Coronary artery (tissue), 2 donors: ENCODE data around the gene TMPRSS13.

ENCODE experiments used
- DNase-seq: peaks from one replicate; pipeline ENCODE4 v3.0.0-alpha.2; 2017; ENCODE audit warnings: low spot score
- H3K27ac ChIP-seq, 2 donors: fragments of 200-600 bp; sonication (generic); one replicate each; pipeline ENCODE4 v1.5.1; 2016 to 2019
- H3K4me3 ChIP-seq: fragments of 200-600 bp; sonication (generic); 2 replicates; pipeline ENCODE4 v1.5.1; 2016; ENCODE audit warnings: mild to moderate bottlenecking, moderate library complexity
- TF ChIP-seq, protein P1 (sequence below): fragments of 200-600 bp; sonication (generic); IDR thresholded peaks from one replicate; pipeline ENCODE4 v1.5.1; 2019; ENCODE audit warnings: antibody characterized with exemption

The TMPRSS13 gene

DNA sequence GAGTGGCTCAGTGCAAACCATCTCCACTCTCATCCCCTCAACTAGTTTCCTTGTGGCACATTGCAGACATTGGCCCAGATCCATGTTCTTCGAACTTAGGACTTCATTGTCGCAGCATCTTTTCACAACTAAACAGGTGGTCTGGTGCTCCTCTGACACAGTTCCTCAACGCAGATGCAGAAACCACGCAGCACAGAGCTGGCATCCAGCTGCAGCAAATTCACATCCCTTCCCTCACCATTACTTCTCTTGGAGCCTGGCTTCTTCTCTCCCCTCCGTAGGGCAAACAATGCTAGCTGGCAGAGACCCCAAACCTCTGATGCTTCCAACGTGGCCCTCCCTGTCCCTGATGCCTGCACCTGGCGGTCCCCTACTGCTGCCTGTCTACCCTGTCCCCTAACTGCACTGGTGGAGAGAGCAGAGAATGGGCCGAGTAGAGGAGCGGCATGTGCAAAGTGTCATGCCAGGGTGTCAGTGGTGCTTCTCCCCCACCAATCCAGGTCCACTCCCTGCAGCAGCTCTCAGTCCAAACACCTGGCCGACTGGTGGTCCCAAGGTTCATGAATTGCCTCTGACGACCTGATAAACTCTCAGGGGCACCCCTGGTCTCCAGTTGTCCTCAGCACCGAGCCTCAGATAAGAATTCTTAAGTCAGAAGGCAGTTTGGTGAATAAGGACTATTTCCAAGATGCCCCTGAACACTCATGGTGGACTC lies 18.1 kb downstream of the TMPRSS13 start:
- no peak overlapping the region for H3K27ac ChIP-seq
- TF ChIP-seq, protein P1, sequence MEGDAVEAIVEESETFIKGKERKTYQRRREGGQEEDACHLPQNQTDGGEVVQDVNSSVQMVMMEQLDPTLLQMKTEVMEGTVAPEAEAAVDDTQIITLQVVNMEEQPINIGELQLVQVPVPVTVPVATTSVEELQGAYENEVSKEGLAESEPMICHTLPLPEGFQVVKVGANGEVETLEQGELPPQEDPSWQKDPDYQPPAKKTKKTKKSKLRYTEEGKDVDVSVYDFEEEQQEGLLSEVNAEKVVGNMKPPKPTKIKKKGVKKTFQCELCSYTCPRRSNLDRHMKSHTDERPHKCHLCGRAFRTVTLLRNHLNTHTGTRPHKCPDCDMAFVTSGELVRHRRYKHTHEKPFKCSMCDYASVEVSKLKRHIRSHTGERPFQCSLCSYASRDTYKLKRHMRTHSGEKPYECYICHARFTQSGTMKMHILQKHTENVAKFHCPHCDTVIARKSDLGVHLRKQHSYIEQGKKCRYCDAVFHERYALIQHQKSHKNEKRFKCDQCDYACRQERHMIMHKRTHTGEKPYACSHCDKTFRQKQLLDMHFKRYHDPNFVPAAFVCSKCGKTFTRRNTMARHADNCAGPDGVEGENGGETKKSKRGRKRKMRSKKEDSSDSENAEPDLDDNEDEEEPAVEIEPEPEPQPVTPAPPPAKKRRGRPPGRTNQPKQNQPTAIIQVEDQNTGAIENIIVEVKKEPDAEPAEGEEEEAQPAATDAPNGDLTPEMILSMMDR = no peak
- peak; percentile 53 for DNase-seq
- no peak overlapping the region for H3K4me3 ChIP-seq

DNA sequence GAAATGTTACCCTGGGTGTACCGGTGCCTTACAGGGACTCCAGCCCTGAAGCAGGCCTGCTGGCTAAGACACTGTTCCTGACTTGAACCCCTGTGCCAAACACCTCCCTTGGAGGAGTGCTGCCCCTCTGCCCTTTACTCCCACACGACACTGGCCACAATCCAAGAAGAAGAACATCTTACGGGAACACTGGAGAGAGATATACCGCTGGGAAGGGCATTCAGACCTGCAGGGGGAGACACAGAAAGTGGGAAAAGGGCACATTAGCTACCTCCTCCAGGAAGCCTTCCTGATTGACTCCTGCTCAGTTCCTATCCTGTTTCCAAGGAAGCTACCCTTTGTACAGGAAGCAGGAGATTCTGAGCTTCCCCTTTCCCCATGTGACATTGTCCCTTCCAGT lies 18.7 kb downstream of the TMPRSS13 start:
- TF ChIP-seq, protein P1 = no peak

DNA sequence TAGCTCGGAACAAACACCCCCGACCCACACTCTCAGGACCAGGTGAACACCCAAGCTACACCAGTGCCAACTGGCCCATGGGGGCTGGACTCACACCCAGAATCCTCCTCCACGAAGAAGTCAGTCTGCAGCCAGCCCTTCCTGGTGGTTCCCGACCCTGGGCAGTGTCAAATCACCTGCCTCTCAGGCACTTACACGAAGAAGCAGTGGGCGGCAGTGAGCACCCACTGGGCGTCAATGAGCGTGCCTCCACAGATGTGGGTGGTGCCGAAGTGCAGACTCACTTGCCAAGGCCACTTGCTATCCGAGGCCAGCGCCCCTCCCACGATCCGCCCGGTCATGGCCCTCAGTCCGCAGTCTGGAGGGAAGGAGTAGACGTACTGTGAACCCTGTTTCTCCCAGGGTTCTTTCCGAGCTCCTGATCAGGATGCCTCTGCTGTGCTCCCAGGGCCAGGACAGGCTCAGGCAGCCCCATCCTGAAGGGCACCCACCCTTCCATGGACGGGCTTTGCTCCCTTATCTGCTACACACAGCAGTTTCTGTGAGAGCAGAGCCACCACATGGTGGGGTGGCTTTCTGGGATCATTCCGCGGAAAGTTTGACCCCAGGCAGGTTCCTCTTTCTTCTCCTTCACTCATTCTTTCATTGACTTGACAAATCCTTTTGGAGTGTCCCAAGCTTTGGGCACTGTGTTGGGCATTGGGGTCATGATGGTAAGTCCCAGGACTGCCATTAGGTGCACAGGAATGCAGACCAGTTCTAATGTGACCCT lies 19.4 kb downstream of the TMPRSS13 start:
- H3K4me3 ChIP-seq = no peak overlapping the region
- TF ChIP-seq, protein P1 = no peak
- no peak overlapping the region for H3K27ac ChIP-seq
- DNase-seq = peak; percentile 69

More for the DNA sequence above, 18.7 kb downstream of the TMPRSS13 start:
- Histone ChIP-seq H3K4me3 (no peak overlapping the region), H3K27ac (no peak overlapping the region)
- peak; percentile 46 for DNase-seq

DNA sequence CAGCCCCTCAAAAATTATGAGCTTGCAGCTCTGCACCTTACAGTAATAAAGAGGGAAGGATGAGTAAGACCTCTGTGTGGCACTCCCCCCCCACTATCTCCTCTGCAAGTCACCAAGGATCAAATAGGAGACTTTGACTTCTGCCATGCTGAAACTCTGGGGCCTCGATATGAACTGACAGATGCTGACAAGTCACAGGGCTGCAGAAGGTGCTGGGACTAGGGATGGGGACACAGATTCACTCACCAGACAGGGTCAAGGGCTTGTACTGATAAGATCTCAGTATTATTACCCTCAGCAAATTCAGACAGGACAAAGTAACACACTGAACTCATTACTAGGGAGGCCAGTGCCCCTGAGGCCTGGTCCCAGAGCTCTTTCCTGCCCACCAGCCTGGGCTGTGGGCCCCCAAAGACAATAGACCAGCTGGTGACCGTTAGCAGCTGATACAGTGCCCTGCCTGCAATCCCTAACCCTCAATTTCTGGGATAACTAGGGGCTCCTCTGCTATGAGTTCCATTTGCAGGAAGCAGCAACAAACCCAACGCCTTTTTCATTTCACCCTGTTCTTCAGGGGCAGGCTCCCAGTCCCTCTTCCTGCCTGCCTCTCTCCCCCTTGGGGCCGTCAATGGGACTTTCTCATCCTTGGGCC lies 20.1 kb downstream of the TMPRSS13 start:
- TF ChIP-seq, protein P1 = no peak
- Histone ChIP-seq H3K4me3 (no peak overlapping the region), H3K27ac (no peak overlapping the region)
- DNase-seq = peak; percentile 45

DNA sequence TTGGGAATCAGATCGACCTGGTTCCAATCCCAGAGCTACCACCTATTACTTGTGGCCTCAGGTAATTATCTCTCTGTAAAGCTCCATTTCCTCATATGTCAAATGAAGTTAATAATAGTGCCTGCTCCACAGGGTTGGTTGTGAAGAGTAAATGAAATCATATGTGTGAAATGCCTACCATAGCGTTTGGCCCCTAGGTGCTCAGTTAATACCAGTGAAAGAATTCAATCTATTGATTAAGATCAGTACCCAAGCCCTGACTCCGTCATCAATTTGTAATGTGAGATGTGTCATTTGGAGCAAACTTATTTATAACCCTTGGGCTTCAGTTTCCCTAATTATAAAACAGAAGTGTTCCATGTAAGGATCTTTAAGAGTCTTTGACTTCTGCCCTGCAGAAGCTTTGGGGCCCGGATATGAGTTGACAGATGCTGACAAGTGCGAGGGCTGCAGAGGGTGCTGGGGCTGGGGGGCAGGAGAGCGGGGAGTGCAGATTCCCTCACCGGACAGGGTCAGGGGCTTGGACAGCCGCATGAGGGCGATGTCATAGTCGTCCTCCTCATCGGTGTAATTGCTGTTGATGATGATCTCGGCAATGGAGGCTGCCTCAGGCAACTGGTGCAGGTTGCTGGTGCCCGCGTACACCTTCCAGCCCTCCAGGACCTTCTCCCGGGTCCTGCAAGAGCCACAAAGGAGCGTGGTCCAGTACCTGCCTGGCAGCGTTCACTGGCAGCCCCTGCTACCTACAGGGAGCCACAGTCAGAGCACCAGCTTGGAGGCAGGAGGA lies 20.9 kb downstream of the TMPRSS13 start:
- Histone ChIP-seq H3K4me3 (no peak overlapping the region), H3K27ac (no peak overlapping the region)
- DNase-seq = peak; percentile 45
- TF ChIP-seq, protein P1 = no peak

DNA sequence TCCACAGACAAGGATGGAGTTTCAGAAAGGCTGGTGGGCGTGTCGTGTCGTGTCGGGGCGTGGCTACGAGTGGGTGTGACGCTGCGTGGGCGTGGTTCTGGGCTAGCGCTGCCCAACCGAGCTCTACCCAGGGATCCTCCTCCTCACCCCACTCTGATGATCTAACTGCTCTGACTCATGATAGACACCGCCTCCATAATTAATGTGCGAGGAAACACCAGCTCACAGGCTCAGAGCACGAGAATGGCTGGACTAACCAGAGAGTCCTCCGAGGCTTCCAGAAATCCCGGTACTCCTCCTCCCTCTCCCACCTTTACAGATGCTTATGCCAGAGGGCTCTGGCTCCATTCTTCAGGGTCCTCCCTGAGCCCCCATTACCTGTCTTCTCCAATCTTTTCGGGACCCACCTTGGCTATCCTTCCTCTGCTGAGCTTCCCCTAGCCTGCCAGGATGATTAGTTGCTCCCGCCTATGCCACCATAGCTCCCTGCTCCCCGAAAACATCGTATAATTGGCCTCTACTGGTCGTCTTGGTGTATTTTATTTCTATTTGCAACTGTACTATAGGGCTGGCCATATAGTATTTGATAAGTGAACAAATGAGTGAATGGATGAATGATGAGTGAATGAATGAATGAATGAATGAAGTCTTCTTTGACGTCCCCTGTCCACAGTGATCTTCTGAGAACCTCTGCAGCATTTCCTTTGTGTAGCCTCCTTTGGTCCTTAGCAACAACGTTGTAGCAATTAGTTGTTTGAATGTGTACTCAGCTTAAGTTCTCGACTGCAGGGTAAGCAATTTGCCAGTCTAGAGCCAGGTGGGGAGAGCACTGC lies 21.7 kb downstream of the TMPRSS13 start:
- TF ChIP-seq, protein P1 = no peak
- peak; percentile 78 for DNase-seq
- Histone ChIP-seq H3K27ac (no peak overlapping the region), H3K4me3 (no peak overlapping the region)
